SK-N-SH (cell line): ENCODE measurements around the gene FUCA1. TPM values are rescaled to one million over a fixed set of nuclear protein-coding genes. Genes with fewer than 3 reads are reported as not detected.

Experiments used
- CTCF ChIA-PET: fragments of 300-600, 350-600 bp; formaldehyde crosslinking; extraction: SDS; loops from one replicate; lab custom pipeline; 2021; lab: Yijun Ruan, JAX
- POLR2A ChIA-PET: fragments of 350-600 bp; sonication (Branson Sonifier 250); formaldehyde crosslinking; extraction: SDS; loops from one replicate; lab custom pipeline; 2020; ENCODE audit warnings: antibody characterized with exemption, inconsistent platforms; lab: Yijun Ruan, JAX
- DNase-seq: peaks from one replicate; pipeline ENCODE4 v3.0.0; 2012
- H2AFZ ChIP-seq: fragments of 200-600 bp; sonication (generic); 2 replicates; pipeline ENCODE4 v1.8.1; 2016; ENCODE audit warnings: antibody characterized with exemption, mild to moderate bottlenecking, low read depth
- H3F3A ChIP-seq: fragments of 200-600 bp; sonication (generic); replicated peaks from 2 replicates; pipeline ENCODE3; 2016; ENCODE audit warnings: antibody characterized with exemption, mild to moderate bottlenecking; ENCODE audit not compliant: insufficient read depth
- H3K27ac ChIP-seq, 2 experiments: fragments of 200-500 bp in 1 of 2; fragments of 200-600 bp in 1 of 2; sonication (Bioruptor generic) in 1 of 2; sonication (generic), shearing (Covaris generic) in 1 of 2; 2 replicates each; pipeline versions ENCODE4 v1.5.1 to v1.6.1; 2014 to 2016; ENCODE audit warnings: low read depth in 2 of 2, inconsistent platforms in 1 of 2, low read length in 1 of 2, mild to moderate bottlenecking in 1 of 2, mixed read lengths in 1 of 2
- H3K27me3 ChIP-seq: fragments of 200-600 bp; sonication (generic), shearing (Covaris generic); 2 replicates; pipeline ENCODE4 v1.6.1; 2016; ENCODE audit warnings: mixed run types; ENCODE audit not compliant: insufficient read depth
- H3K36me3 ChIP-seq, 2 experiments: fragments of 200-500 bp in 1 of 2; fragments of 200-600 bp in 1 of 2; sonication (Bioruptor generic) in 1 of 2; sonication (generic) in 1 of 2; replicated peaks in 1 of 2; 2 replicates each; pipeline versions ENCODE3 to v1.5.1; 2014 to 2016; ENCODE audit warnings: low read length in 1 of 2, mild to moderate bottlenecking in 1 of 2; ENCODE audit not compliant: insufficient read depth in 2 of 2, control insufficient read depth in 1 of 2
- H3K4me1 ChIP-seq, 2 experiments: fragments of 200-500 bp in 1 of 2; fragments of 200-600 bp in 1 of 2; sonication (Bioruptor generic) in 1 of 2; sonication (generic), shearing (Covaris generic) in 1 of 2; 2 replicates each; pipeline versions ENCODE4 v1.5.1 to v1.6.1; 2014 to 2016; ENCODE audit warnings: low read depth in 1 of 2, low read length in 1 of 2, mixed run types in 1 of 2; ENCODE audit not compliant: insufficient read depth in 2 of 2, control insufficient read depth in 1 of 2
- H3K4me2 ChIP-seq: fragments of 200-600 bp; sonication (generic), shearing (Covaris generic); 2 replicates; pipeline ENCODE4 v1.6.1; 2017; ENCODE audit warnings: mixed run types
- H3K4me3 ChIP-seq, 2 experiments: fragments of 200-500 bp in 1 of 2; fragments of 200-600 bp in 1 of 2; sonication (Bioruptor generic) in 1 of 2; sonication (generic), shearing (Covaris generic) in 1 of 2; 2 replicates each; pipeline versions ENCODE4 v1.5.1 to v1.8.1; 2014 to 2016; ENCODE audit warnings: low read depth in 2 of 2, inconsistent platforms in 1 of 2, low read length in 1 of 2, mild to moderate bottlenecking in 1 of 2, mixed read lengths in 1 of 2, moderate library complexity in 1 of 2
- H3K79me2 ChIP-seq: fragments of 200-600 bp; sonication (generic); 2 replicates; pipeline ENCODE4 v1.8.1; 2017; ENCODE audit warnings: mild to moderate bottlenecking; ENCODE audit not compliant: insufficient read depth
- H3K9ac ChIP-seq: fragments of 200-600 bp; sonication (generic); 2 replicates; pipeline ENCODE4 v1.6.1; 2017; ENCODE audit warnings: mixed run types
- H3K9me2 ChIP-seq: fragments of 200-600 bp; sonication (generic); 2 replicates; pipeline ENCODE4 v1.6.1; 2017; ENCODE audit warnings: mixed run types
- H3K9me3 ChIP-seq: fragments of 200-600 bp; sonication (generic); 2 replicates; pipeline ENCODE4 v1.6.1; 2017; ENCODE audit warnings: mixed run types, mild to moderate bottlenecking, moderate library complexity
- H4K20me1 ChIP-seq: fragments of 200-600 bp; sonication (generic); 2 replicates; pipeline ENCODE4 v1.6.1; 2017; ENCODE audit warnings: mild to moderate bottlenecking, mixed run types; ENCODE audit not compliant: insufficient read depth
- CHD2 ChIP-seq: fragments of 150-350 bp; IDR thresholded peaks from 2 replicates; pipeline ENCODE4 v1.6.1; 2018; ENCODE audit warnings: low read length; ENCODE audit not compliant: partially characterized antibody
- ELF1 ChIP-seq: IDR thresholded peaks from 2 replicates; pipeline ENCODE4 v1.4.0; 2012
- EP300 ChIP-seq, 2 experiments: IDR thresholded peaks; 2 replicates each; pipeline versions ENCODE4 v1.4.0 to v1.6.1; 2012; ENCODE audit warnings: borderline replicate concordance in 1 of 2, low read depth in 1 of 2, low read length in 1 of 2
- EZH2phosphoT487 ChIP-seq: fragments of 200-600 bp; sonication (generic); IDR thresholded peaks from 2 replicates; pipeline ENCODE4 v1.6.1; 2017; ENCODE audit warnings: low read depth, mixed run types, mild to moderate bottlenecking, antibody characterized with exemption, moderate library complexity, borderline replicate concordance
- FOSL2 ChIP-seq: IDR thresholded peaks from 2 replicates; pipeline ENCODE4 v1.4.0; 2012; ENCODE audit warnings: low read depth, mild to moderate bottlenecking, moderate library complexity, borderline replicate concordance
- GATA2 ChIP-seq: sonication (generic); formaldehyde crosslinking; IDR thresholded peaks from 2 replicates; pipeline ENCODE4 v1.5.0; 2020; ENCODE audit warnings: mild to moderate bottlenecking, missing genetic modification reagents
- NFIC ChIP-seq: IDR thresholded peaks from 2 replicates; pipeline ENCODE4 v1.4.0; 2012; ENCODE audit warnings: borderline replicate concordance
- POLR2AphosphoS5 ChIP-seq: IDR thresholded peaks from 2 replicates; pipeline ENCODE4 v1.6.1; 2012; ENCODE audit warnings: low read depth, low read length
- RAD21 ChIP-seq: IDR thresholded peaks from 2 replicates; pipeline ENCODE4 v1.6.1; 2012; ENCODE audit warnings: mild to moderate bottlenecking, low read length
- RCOR1 ChIP-seq: fragments of 150-350 bp; IDR thresholded peaks from 2 replicates; pipeline ENCODE4 v1.6.1; 2017; ENCODE audit warnings: antibody characterized with exemption, low read length
- RFX5 ChIP-seq: IDR thresholded peaks from 2 replicates; pipeline ENCODE4 v1.6.1; 2012; ENCODE audit warnings: mild to moderate bottlenecking, improper control_type of control experiment, low read length
- RXRA ChIP-seq: IDR thresholded peaks from 2 replicates; pipeline ENCODE4 v1.4.0; 2012; ENCODE audit warnings: low read depth, mild to moderate bottlenecking, borderline replicate concordance
- TAF1 ChIP-seq: IDR thresholded peaks from 2 replicates; pipeline ENCODE4 v1.6.1; 2012; ENCODE audit warnings: low read depth, mild to moderate bottlenecking, low read length, moderate library complexity, borderline replicate concordance
- YY1 ChIP-seq: IDR thresholded peaks from 2 replicates; pipeline ENCODE4 v1.4.0; 2012; ENCODE audit warnings: low read depth, mild to moderate bottlenecking
- WGBS: methylation state at CpG from one replicate; pipeline ENCODE4 v1.1.6; 2017; ENCODE audit warnings: low lambda C conversion rate; 5-methylcytosine and 5-hydroxymethylcytosine counted together
- polyA plus RNA-seq, 3 experiments: library from polyadenylated mRNA; depleted of rRNA; stranded (reverse); fragments of >200 nt; gene quantifications; 2 replicates each; pipeline ENCODE4 v1.2.3, GENCODE V29; 2012
- TF ChIP-seq, protein P1 (sequence below): IDR thresholded peaks from 2 replicates; pipeline ENCODE4 v1.4.0; 2012; ENCODE audit warnings: low read depth
- TF ChIP-seq, protein P2 (sequence below): IDR thresholded peaks from 2 replicates; pipeline ENCODE4; 2012
- TF ChIP-seq, protein P3 (sequence below): fragments of 150-350 bp; IDR thresholded peaks from 2 replicates; pipeline ENCODE4 v1.6.1; 2016; ENCODE audit warnings: mild to moderate bottlenecking, low read depth, low read length
- TF ChIP-seq, protein P4 (sequence below): IDR thresholded peaks from 2 replicates; pipeline ENCODE4 v1.4.0; 2012; ENCODE audit warnings: low read depth, borderline replicate concordance
- TF ChIP-seq, protein P5 (sequence below): IDR thresholded peaks from 2 replicates; pipeline ENCODE4 v1.4.0; 2012; ENCODE audit warnings: low read depth, borderline replicate concordance

FUCA1 gene
- polyA plus RNA-seq, 1 of the 3 experiments (the other 2 are of a cell fraction), result 31.9 TPM

DNA sequence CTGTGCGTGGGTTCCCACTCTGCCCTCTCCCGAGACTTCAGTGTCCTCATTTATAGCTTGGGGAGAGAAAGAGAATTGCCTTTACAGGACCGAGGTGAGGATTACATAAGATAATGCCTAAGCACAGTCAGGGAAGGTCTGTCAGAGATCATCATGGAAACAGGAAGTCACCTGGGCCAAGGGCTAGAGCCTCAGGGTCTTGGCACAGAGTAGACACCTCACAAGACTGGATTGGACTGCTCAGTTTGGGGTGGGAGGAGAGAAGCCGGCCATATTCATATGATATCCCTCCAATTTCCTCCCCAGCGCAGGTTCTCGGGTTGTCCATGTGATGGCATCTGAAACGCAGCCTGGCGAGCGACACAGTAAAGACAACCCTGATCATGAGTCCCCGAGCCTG lies 41.3 kb upstream of the FUCA1 start:
- DNase-seq, result no peak
- no peak overlapping the region for H2AFZ ChIP-seq
- TF ChIP-seq RCOR1 (no peak), EZH2phosphoT487 (no peak), RAD21 (no peak), ELF1 (no peak), CHD2 (no peak), POLR2AphosphoS5 (no peak), RXRA (no peak), FOSL2 (no peak), GATA2 (CRISPR knock-in tag) (no peak), EP300 (IDR thresholded peaks at IDR 0.05; ENCODE audit: borderline replicate concordance in 1 of 2, low read depth in 1 of 2, low read length in 1 of 2) (no peak), RFX5 (no peak), NFIC (no peak), YY1 (no peak), TAF1 (no peak)
- TF ChIP-seq, protein P1, sequence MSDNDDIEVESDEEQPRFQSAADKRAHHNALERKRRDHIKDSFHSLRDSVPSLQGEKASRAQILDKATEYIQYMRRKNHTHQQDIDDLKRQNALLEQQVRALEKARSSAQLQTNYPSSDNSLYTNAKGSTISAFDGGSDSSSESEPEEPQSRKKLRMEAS, result no peak
- TF ChIP-seq, protein P2, sequence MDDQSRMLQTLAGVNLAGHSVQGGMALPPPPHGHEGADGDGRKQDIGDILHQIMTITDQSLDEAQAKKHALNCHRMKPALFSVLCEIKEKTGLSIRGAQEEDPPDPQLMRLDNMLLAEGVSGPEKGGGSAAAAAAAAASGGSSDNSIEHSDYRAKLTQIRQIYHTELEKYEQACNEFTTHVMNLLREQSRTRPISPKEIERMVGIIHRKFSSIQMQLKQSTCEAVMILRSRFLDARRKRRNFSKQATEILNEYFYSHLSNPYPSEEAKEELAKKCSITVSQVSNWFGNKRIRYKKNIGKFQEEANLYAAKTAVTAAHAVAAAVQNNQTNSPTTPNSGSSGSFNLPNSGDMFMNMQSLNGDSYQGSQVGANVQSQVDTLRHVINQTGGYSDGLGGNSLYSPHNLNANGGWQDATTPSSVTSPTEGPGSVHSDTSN, result no peak
- TF ChIP-seq, protein P3, sequence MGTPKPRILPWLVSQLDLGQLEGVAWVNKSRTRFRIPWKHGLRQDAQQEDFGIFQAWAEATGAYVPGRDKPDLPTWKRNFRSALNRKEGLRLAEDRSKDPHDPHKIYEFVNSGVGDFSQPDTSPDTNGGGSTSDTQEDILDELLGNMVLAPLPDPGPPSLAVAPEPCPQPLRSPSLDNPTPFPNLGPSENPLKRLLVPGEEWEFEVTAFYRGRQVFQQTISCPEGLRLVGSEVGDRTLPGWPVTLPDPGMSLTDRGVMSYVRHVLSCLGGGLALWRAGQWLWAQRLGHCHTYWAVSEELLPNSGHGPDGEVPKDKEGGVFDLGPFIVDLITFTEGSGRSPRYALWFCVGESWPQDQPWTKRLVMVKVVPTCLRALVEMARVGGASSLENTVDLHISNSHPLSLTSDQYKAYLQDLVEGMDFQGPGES, result no peak
- TF ChIP-seq, protein P4, sequence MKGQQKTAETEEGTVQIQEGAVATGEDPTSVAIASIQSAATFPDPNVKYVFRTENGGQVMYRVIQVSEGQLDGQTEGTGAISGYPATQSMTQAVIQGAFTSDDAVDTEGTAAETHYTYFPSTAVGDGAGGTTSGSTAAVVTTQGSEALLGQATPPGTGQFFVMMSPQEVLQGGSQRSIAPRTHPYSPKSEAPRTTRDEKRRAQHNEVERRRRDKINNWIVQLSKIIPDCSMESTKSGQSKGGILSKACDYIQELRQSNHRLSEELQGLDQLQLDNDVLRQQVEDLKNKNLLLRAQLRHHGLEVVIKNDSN, result no peak
- TF ChIP-seq, protein P5, sequence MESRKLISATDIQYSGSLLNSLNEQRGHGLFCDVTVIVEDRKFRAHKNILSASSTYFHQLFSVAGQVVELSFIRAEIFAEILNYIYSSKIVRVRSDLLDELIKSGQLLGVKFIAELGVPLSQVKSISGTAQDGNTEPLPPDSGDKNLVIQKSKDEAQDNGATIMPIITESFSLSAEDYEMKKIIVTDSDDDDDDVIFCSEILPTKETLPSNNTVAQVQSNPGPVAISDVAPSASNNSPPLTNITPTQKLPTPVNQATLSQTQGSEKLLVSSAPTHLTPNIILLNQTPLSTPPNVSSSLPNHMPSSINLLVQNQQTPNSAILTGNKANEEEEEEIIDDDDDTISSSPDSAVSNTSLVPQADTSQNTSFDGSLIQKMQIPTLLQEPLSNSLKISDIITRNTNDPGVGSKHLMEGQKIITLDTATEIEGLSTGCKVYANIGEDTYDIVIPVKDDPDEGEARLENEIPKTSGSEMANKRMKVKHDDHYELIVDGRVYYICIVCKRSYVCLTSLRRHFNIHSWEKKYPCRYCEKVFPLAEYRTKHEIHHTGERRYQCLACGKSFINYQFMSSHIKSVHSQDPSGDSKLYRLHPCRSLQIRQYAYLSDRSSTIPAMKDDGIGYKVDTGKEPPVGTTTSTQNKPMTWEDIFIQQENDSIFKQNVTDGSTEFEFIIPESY, result no peak
- peaks cover 0 to 16% of the 10 kb centered on the region in 2 experiments; a peak in 1 of 4 replicates for H3K4me1 ChIP-seq
- H3K9me2 ChIP-seq, result no peaks in the 10 kb centered on the region
- H3K27ac ChIP-seq, result no peak overlapping the region
- ChIA-PET POLR2A (no interaction called here), CTCF (interaction anchor here (1.2 to 3.0 kb wide), 4 partner anchors 8 to 138 kb away, joined by 3 to 15 read pairs (median 6); no protein-coding TSS in a partner anchor)
- H3K9me3 ChIP-seq, result no peaks in the 10 kb centered on the region
- H3K36me3 ChIP-seq, result no peaks in the 10 kb centered on the region
- H3F3A ChIP-seq, result no peaks in the 10 kb centered on the region
- no peaks in the 10 kb centered on the region for H3K79me2 ChIP-seq
- no peak overlapping the region for H3K9ac ChIP-seq
- no peak overlapping the region for H3K4me2 ChIP-seq
- no peaks in the 10 kb centered on the region for H4K20me1 ChIP-seq
- H3K27me3 ChIP-seq, result 0 out of 2 replicates have a peak, but pooled peaks cover 9% of the 10 kb centered on the region
- 56% methylated on average over 4 of the region's 10 CpGs for WGBS
- no peak overlapping the region for H3K4me3 ChIP-seq
